ENCODE results near the gene ILDR1.

Gene ILDR1

GRCh38 chr3:122021037-122021436, 1.0 kb downstream of the ILDR1 start:
- Histone ChIP-seq H2AFZ (ENCODE audit: low read length) (no peak overlapping the region), H3K36me3 (replicated peaks in 1 of 2; ENCODE audit: control insufficient read depth in 2 of 2, insufficient read depth in 2 of 2, low read length in 2 of 2) (no peaks in the 10 kb centered on the region), H3K9ac (ENCODE audit: low read depth, low read length, poor library complexity) (no peak overlapping the region), H3K27me3 (ENCODE audit: control insufficient read depth in 3 of 3, insufficient read depth in 3 of 3, low read depth in 1 of 3, low read length in 3 of 3) (peaks cover 0 to 17% (median 15%) of the 10 kb centered on the region in 3 experiments), H3K4me3 (ENCODE audit: low read length in 2 of 2) (no peak overlapping the region), H2BK12ac (ENCODE audit: low read length) (no peak overlapping the region), H3K4me2 (ENCODE audit: insufficient read depth, low read length, poor library complexity, severe bottlenecking) (no peak overlapping the region), H2BK120ac (ENCODE audit: low read depth, low read length) (no peak overlapping the region), H2BK15ac (ENCODE audit: low read length) (no peak overlapping the region), H4K8ac (ENCODE audit: low read depth, low read length) (no peak overlapping the region), H4K91ac (ENCODE audit: low read depth, low read length, poor library complexity) (no peak overlapping the region), H3K14ac (ENCODE audit: low read length) (no peak overlapping the region), H2AK5ac (ENCODE audit: low read depth, low read length) (no peak overlapping the region), H3K27ac (replicated peaks; ENCODE audit: low read length) (no peak overlapping the region), H3K23ac (ENCODE audit: low read depth, low read length, poor library complexity) (no peak overlapping the region), H3K18ac (ENCODE audit: low read length) (no peak overlapping the region), H3K9me3 (replicated peaks in 1 of 2; ENCODE audit: control insufficient read depth in 2 of 2, insufficient read depth in 1 of 2, low read depth in 1 of 2, low read length in 2 of 2) (no peaks in the 10 kb centered on the region), H2BK5ac (ENCODE audit: low read length) (no peak overlapping the region), H3K4ac (ENCODE audit: low read length) (no peak overlapping the region), H3K4me1 (ENCODE audit: control insufficient read depth in 2 of 2, insufficient read depth in 1 of 2, low read depth in 1 of 2, low read length in 2 of 2) (peaks cover 0 to 1% of the 10 kb centered on the region in 2 donors), H3K79me1 (ENCODE audit: low read depth, low read length) (no peaks in the 10 kb centered on the region)
- DNase-seq (ENCODE audit: low spot score), result no peak
- WGBS, 2 donors (ENCODE audit: extremely low coverage in 2 of 2, insufficient read length in 2 of 2, insufficient replicate concordance in 1 of 2), result no CpG with 5 or more reads among the region's 1 CpG

- H2AK5ac ChIP-seq (ENCODE audit: low read depth, low read length), result no peak overlapping the region
- DNase-seq (ENCODE audit: low spot score), result no peak
- H3K4me1 ChIP-seq (ENCODE audit: control insufficient read depth in 2 of 2, insufficient read depth in 1 of 2, low read depth in 1 of 2, low read length in 2 of 2), result peaks cover 0 to 1% of the 10 kb centered on the region in 2 donors
Measured at GRCh38 chr3:122019493-122019892, 2.6 kb downstream of the ILDR1 start.

GRCh38 chr3:122014741-122015140, 7.3 kb downstream of the ILDR1 start:
- H4K8ac ChIP-seq (ENCODE audit: low read depth, low read length), result no peak overlapping the region

More at GRCh38 chr3:122019493-122019892, 2.6 kb downstream of the ILDR1 start:
- Histone ChIP-seq H3K36me3 (replicated peaks in 1 of 2; ENCODE audit: control insufficient read depth in 2 of 2, insufficient read depth in 2 of 2, low read length in 2 of 2) (no peaks in the 10 kb centered on the region), H3K27me3 (ENCODE audit: control insufficient read depth in 3 of 3, insufficient read depth in 3 of 3, low read depth in 1 of 3, low read length in 3 of 3) (peaks cover 0 to 17% (median 15%) of the 10 kb centered on the region in 3 experiments), H3K4ac (ENCODE audit: low read length) (no peak overlapping the region), H2BK120ac (ENCODE audit: low read depth, low read length) (no peak overlapping the region), H3K9me3 (replicated peaks in 1 of 2; ENCODE audit: control insufficient read depth in 2 of 2, insufficient read depth in 1 of 2, low read depth in 1 of 2, low read length in 2 of 2) (no peaks in the 10 kb centered on the region), H3K79me1 (ENCODE audit: low read depth, low read length) (no peaks in the 10 kb centered on the region), H2BK15ac (ENCODE audit: low read length) (no peak overlapping the region), H3K4me2 (ENCODE audit: insufficient read depth, low read length, poor library complexity, severe bottlenecking) (no peak overlapping the region), H4K8ac (ENCODE audit: low read depth, low read length) (no peak overlapping the region), H3K23ac (ENCODE audit: low read depth, low read length, poor library complexity) (no peak overlapping the region), H2AFZ (ENCODE audit: low read length) (no peak overlapping the region), H3K9ac (ENCODE audit: low read depth, low read length, poor library complexity) (no peak overlapping the region), H3K27ac (replicated peaks; ENCODE audit: low read length) (no peak overlapping the region), H3K4me3 (ENCODE audit: low read length in 2 of 2) (no peak overlapping the region), H2BK5ac (ENCODE audit: low read length) (no peak overlapping the region), H2BK12ac (ENCODE audit: low read length) (no peak overlapping the region), H3K18ac (ENCODE audit: low read length) (no peak overlapping the region), H3K14ac (ENCODE audit: low read length) (no peak overlapping the region), H4K91ac (ENCODE audit: low read depth, low read length, poor library complexity) (no peak overlapping the region)

GRCh38 chr3:122013448-122013925, 8.6 kb downstream of the ILDR1 start:
- no CpG with 5 or more reads among the region's 5 CpGs for WGBS, 2 donors (ENCODE audit: extremely low coverage in 2 of 2, insufficient read length in 2 of 2, insufficient replicate concordance in 1 of 2)
- no peak overlapping the region for H2BK5ac ChIP-seq (ENCODE audit: low read length)
- H3K9me3 ChIP-seq (replicated peaks in 1 of 2; ENCODE audit: control insufficient read depth in 2 of 2, insufficient read depth in 1 of 2, low read depth in 1 of 2, low read length in 2 of 2), result no peaks in the 10 kb centered on the region
- no peaks in the 10 kb centered on the region for H3K79me1 ChIP-seq (ENCODE audit: low read depth, low read length)
- DNase-seq (ENCODE audit: low spot score), result no peak
- no peak overlapping the region for H3K9ac ChIP-seq (ENCODE audit: low read depth, low read length, poor library complexity)
- no peak overlapping the region for H2AFZ ChIP-seq (ENCODE audit: low read length)
- no peak overlapping the region for H2BK12ac ChIP-seq (ENCODE audit: low read length)
- no peak overlapping the region for H2AK5ac ChIP-seq (ENCODE audit: low read depth, low read length)
- no peak overlapping the region for H2BK15ac ChIP-seq (ENCODE audit: low read length)
- H4K91ac ChIP-seq (ENCODE audit: low read depth, low read length, poor library complexity), result no peak overlapping the region
- H3K27me3 ChIP-seq (ENCODE audit: control insufficient read depth in 3 of 3, insufficient read depth in 3 of 3, low read depth in 1 of 3, low read length in 3 of 3), result peaks cover 0 to 13% (median 0%) of the 10 kb centered on the region in 3 experiments
- H3K36me3 ChIP-seq (replicated peaks in 1 of 2; ENCODE audit: control insufficient read depth in 2 of 2, insufficient read depth in 2 of 2, low read length in 2 of 2), result no peaks in the 10 kb centered on the region
- no peak overlapping the region for H4K8ac ChIP-seq (ENCODE audit: low read depth, low read length)
- H3K23ac ChIP-seq (ENCODE audit: low read depth, low read length, poor library complexity), result no peak overlapping the region
- H3K4ac ChIP-seq (ENCODE audit: low read length), result no peak overlapping the region
- peaks cover 0 to 2% of the 10 kb centered on the region in 2 donors for H3K4me1 ChIP-seq (ENCODE audit: control insufficient read depth in 2 of 2, insufficient read depth in 1 of 2, low read depth in 1 of 2, low read length in 2 of 2)
- H3K4me2 ChIP-seq (ENCODE audit: insufficient read depth, low read length, poor library complexity, severe bottlenecking), result no peak overlapping the region
- H3K18ac ChIP-seq (ENCODE audit: low read length), result no peak overlapping the region
- H3K14ac ChIP-seq (ENCODE audit: low read length), result no peak overlapping the region
- no peak overlapping the region for H2BK120ac ChIP-seq (ENCODE audit: low read depth, low read length)
- no peak overlapping the region for H3K4me3 ChIP-seq (ENCODE audit: low read length in 2 of 2)
- H3K27ac ChIP-seq (replicated peaks; ENCODE audit: low read length), result no peak overlapping the region

More at GRCh38 chr3:122014741-122015140, 7.3 kb downstream of the ILDR1 start:
- Histone ChIP-seq H3K23ac (ENCODE audit: low read depth, low read length, poor library complexity) (no peak overlapping the region), H3K4me1 (ENCODE audit: control insufficient read depth in 2 of 2, insufficient read depth in 1 of 2, low read depth in 1 of 2, low read length in 2 of 2) (peaks cover 0 to 1% of the 10 kb centered on the region in 2 donors), H2BK5ac (ENCODE audit: low read length) (no peak overlapping the region), H4K91ac (ENCODE audit: low read depth, low read length, poor library complexity) (no peak overlapping the region), H3K9ac (ENCODE audit: low read depth, low read length, poor library complexity) (no peak overlapping the region), H2BK12ac (ENCODE audit: low read length) (no peak overlapping the region), H3K14ac (ENCODE audit: low read length) (no peak overlapping the region), H3K79me1 (ENCODE audit: low read depth, low read length) (no peaks in the 10 kb centered on the region), H2AFZ (ENCODE audit: low read length) (no peak overlapping the region), H3K36me3 (replicated peaks in 1 of 2; ENCODE audit: control insufficient read depth in 2 of 2, insufficient read depth in 2 of 2, low read length in 2 of 2) (no peaks in the 10 kb centered on the region), H3K4me3 (ENCODE audit: low read length in 2 of 2) (no peak overlapping the region), H2BK120ac (ENCODE audit: low read depth, low read length) (no peak overlapping the region), H3K27me3 (ENCODE audit: control insufficient read depth in 3 of 3, insufficient read depth in 3 of 3, low read depth in 1 of 3, low read length in 3 of 3) (peaks cover 0 to 13% (median 0%) of the 10 kb centered on the region in 3 experiments), H3K9me3 (replicated peaks in 1 of 2; ENCODE audit: control insufficient read depth in 2 of 2, insufficient read depth in 1 of 2, low read depth in 1 of 2, low read length in 2 of 2) (no peaks in the 10 kb centered on the region), H2BK15ac (ENCODE audit: low read length) (no peak overlapping the region), H3K27ac (replicated peaks; ENCODE audit: low read length) (no peak overlapping the region), H3K4me2 (ENCODE audit: insufficient read depth, low read length, poor library complexity, severe bottlenecking) (no peak overlapping the region), H3K18ac (ENCODE audit: low read length) (no peak overlapping the region), H3K4ac (ENCODE audit: low read length) (no peak overlapping the region), H2AK5ac (ENCODE audit: low read depth, low read length) (no peak overlapping the region)
- WGBS, 2 donors (ENCODE audit: extremely low coverage in 2 of 2, insufficient read length in 2 of 2, insufficient replicate concordance in 1 of 2), result no CpG with 5 or more reads among the region's 1 CpG
- DNase-seq (ENCODE audit: low spot score), result no peak
